Activated CD8-positive, alpha-beta T cell treated with anti-CD3 and anti-CD28 coated beads for 36 hours (primary cell): ENCODE measurements around the gene TLE4. TPM values are rescaled to one million over a fixed set of nuclear protein-coding genes. Genes with fewer than 3 reads are reported as not detected.

Experiments used
- ATAC-seq: fragments of 200-7000 bp; cut with Tn5 transposase; one replicate; pipeline ENCODE4 v1.10.0; 2021; ENCODE audit warnings: mild to moderate bottlenecking, moderate library complexity
- CTCF ChIA-PET: fragments of 350-600 bp; sonication (Branson Sonifier 250); formaldehyde crosslinking; loops from one replicate; lab custom pipeline; 2021; ENCODE audit warnings: antibody characterized with exemption; lab: Charles Lee
- POLR2A ChIA-PET: fragments of 350-600 bp; sonication (Branson Sonifier 250); formaldehyde crosslinking; loops from one replicate; lab custom pipeline; 2021; ENCODE audit warnings: antibody characterized with exemption; lab: Charles Lee
- DNase-seq: peaks from one replicate; pipeline ENCODE4 v3.0.0-alpha.2; 2020
- H3K27ac Mint-ChIP-seq: one replicate; pipeline ENCODE4 v1.8.0; 2021; ENCODE audit warnings: mild to moderate bottlenecking, mixed read lengths
- H3K27me3 Mint-ChIP-seq: one replicate; pipeline ENCODE4 v1.8.0; 2021; ENCODE audit warnings: mixed read lengths
- H3K36me3 Mint-ChIP-seq: one replicate; pipeline ENCODE4 v1.8.0; 2021; ENCODE audit warnings: low read depth, mixed read lengths
- H3K4me1 Mint-ChIP-seq: one replicate; pipeline ENCODE4 v1.8.0; 2021; ENCODE audit warnings: low read depth, mixed read lengths
- H3K4me3 Mint-ChIP-seq: one replicate; pipeline ENCODE4 v1.8.0; 2021; ENCODE audit warnings: mild to moderate bottlenecking, moderate library complexity, mixed read lengths
- H3K9me3 Mint-ChIP-seq: one replicate; pipeline ENCODE4 v1.8.0; 2021; ENCODE audit warnings: mixed read lengths
- intact Hi-C: fragments of 100-400 bp; cut with micrococcal nuclease; formaldehyde crosslinking; loops from one replicate; pipeline ENCODE4 v1.10.0; 2022
- total RNA-seq, 2 experiments: library from RNA; stranded (reverse); gene quantifications; one replicate each; pipeline ENCODE4 v1.2.3, GENCODE V29; 2021
- TF ChIP-seq, protein P1 (sequence below): fragments of 200-600 bp; IDR thresholded peaks from one replicate; pipeline ENCODE4 v1.8.0; 2022; ENCODE audit warnings: antibody characterized with exemption, mild to moderate bottlenecking

TLE4 gene
- total RNA-seq, 2 experiments from 2014 or later = 30.8 to 31.9 TPM

DNA sequence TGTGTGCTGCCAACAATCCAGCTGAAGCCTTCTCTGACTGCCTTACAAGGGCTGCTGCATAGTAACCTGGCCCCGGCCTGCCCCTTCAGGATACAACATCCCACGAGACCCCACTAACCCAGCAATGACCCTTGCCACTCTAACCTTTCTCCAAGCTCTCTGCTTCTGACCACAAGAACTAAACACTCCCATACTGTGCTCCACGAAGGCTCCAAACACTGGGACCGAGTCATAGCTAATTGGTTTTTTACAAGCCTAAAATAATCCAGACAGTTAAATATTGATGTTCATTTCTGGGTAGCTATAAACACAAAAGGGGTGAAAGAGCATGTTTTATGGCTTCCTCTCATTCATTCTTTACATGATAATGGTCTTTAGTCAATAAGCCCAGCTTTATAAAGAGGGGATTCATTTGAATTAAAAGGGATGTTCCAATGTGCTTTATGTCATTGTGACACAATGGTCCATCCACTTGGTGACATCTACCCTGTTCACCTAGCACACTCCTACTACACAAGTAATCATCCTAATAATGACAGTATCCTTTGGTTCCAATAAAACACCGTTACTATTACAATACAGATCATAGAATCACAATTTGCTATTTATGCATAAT, 16.2 kb upstream of the TLE4 start:
- ATAC-seq (no peak), DNase-seq (no peak)
- Mint-ChIP-seq H3K36me3 (no peaks in the 10 kb centered on the region), H3K4me3 (no peak overlapping the region), H3K27ac (no peak overlapping the region), H3K9me3 (peaks cover 2% of the 10 kb centered on the region), H3K4me1 (no peaks in the 10 kb centered on the region), H3K27me3 (no peaks in the 10 kb centered on the region)
- TF ChIP-seq, protein P1, sequence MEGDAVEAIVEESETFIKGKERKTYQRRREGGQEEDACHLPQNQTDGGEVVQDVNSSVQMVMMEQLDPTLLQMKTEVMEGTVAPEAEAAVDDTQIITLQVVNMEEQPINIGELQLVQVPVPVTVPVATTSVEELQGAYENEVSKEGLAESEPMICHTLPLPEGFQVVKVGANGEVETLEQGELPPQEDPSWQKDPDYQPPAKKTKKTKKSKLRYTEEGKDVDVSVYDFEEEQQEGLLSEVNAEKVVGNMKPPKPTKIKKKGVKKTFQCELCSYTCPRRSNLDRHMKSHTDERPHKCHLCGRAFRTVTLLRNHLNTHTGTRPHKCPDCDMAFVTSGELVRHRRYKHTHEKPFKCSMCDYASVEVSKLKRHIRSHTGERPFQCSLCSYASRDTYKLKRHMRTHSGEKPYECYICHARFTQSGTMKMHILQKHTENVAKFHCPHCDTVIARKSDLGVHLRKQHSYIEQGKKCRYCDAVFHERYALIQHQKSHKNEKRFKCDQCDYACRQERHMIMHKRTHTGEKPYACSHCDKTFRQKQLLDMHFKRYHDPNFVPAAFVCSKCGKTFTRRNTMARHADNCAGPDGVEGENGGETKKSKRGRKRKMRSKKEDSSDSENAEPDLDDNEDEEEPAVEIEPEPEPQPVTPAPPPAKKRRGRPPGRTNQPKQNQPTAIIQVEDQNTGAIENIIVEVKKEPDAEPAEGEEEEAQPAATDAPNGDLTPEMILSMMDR = no peak
- POLR2A ChIA-PET = interaction anchor here (0.6 kb wide), 1 partner anchor 290 kb away, joined by 3 read pairs; no protein-coding TSS in a partner anchor
- CTCF ChIA-PET = interaction anchor here (1.2 kb wide), 1 partner anchor 13 kb away, joined by 3 read pairs; no protein-coding TSS in a partner anchor
- intact Hi-C loops = no loop called here

DNA sequence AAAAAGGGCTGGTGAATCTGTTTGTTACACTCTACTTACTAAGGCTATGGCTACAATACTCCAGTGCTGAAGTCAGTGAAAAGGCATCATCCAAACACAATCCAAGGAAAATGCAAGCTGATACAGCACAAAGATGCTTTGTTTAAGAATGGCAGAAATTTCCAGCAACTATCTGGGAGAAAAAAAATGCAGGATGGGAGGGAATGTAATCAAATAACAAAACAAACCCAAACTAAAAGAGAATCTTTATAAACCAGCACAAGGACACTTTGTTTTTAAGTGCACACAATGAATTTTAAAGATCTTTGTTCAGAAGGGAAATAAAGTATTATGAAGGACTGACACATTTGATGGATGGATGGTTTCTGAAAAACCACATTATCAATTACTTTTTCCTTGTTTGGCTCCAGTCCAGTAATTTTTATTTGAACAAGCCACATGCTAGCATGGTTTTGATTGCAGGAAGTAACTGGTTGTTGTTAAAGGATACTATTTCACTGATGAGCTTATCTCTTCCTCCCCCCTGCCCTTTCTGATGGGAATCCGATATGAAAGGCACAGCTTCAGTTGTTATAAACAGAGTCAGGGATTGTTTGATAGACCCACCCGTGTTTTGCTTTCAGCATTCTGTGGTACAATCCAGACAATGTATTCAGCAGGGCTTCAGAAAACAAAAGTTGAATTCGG, 12.1 kb upstream of the TLE4 start:
- ATAC-seq = no peak
- Mint-ChIP-seq H3K27me3 (no peaks in the 10 kb centered on the region), H3K4me3 (no peak overlapping the region), H3K9me3 (no peaks in the 10 kb centered on the region), H3K27ac (no peak overlapping the region), H3K4me1 (peaks cover 3% of the 10 kb centered on the region), H3K36me3 (no peaks in the 10 kb centered on the region)
- DNase-seq = no peak
- POLR2A ChIA-PET = no interaction called here
- TF ChIP-seq, protein P1 = no peak
- CTCF ChIA-PET = interaction anchor here (2.2 kb wide), 1 partner anchor 8 kb away, joined by 6 read pairs; no protein-coding TSS in a partner anchor
- intact Hi-C loops = no loop called here

DNA sequence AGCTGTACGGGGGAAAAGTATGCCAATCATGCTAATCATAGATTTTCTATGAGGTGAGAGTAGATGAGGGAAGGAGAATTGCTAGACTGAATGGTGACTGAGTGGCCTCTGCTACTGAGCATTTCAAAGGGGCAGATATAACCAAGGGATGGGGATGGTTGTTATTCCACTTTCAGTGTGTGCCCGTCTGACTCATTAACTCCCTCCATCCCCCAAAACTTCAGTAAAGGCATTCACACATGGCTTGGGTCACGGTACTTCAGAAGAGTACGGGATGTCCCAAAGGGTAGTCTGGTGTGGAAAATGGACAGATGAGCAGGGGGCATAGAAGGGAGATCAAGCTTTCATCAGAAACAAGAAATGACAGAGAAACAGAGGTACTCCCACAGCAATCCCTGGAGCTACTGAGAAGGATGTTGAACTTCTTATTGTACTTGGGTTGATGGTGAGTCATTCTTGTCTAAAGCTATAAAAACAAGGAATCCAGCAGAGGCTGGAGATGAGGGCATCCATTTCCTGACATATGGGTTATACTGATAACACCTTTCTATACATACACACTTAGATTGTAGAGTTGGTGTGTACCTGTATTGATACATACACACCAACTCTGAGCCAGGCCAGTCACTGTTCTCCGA, 8.9 kb upstream of the TLE4 start:
- Mint-ChIP-seq H3K27ac (no peak overlapping the region), H3K36me3 (no peaks in the 10 kb centered on the region), H3K4me3 (no peak overlapping the region), H3K4me1 (peaks cover 13% of the 10 kb centered on the region), H3K27me3 (peaks cover 4% of the 10 kb centered on the region), H3K9me3 (no peaks in the 10 kb centered on the region)
- DNase-seq = no peak
- ATAC-seq = no peak
- TF ChIP-seq, protein P1 = no peak
- CTCF ChIA-PET = interaction anchor here (1.0 kb wide), 1 partner anchor 271 kb away, joined by 3 read pairs; no protein-coding TSS in a partner anchor
- POLR2A ChIA-PET = no interaction called here
- intact Hi-C loops = no loop called here

DNA sequence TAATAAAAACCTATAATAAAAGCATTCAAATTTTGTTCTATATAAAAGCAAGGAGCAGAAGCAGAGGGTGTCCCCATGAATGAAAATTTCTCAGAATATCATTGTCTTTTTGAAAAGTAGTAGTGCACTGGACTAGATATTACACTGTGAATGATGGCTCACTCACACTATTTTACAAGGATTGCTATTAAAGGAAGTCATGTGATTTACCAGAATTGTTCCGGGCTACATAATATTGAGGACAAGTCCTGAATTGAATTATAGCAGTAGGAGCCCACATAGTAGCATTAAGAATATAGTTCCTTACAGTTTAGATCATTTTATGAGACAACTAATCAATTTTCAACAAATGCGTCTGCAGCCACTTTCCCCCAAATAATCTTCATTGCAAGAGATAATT, 7.7 kb upstream of the TLE4 start:
- Mint-ChIP-seq H3K27ac (no peak overlapping the region), H3K9me3 (no peaks in the 10 kb centered on the region), H3K4me3 (no peak overlapping the region), H3K36me3 (no peaks in the 10 kb centered on the region), H3K27me3 (peaks cover 4% of the 10 kb centered on the region), H3K4me1 (peaks cover 13% of the 10 kb centered on the region)
- POLR2A ChIA-PET = no interaction called here
- ATAC-seq (no peak), DNase-seq (no peak)
- intact Hi-C loops = no loop called here
- TF ChIP-seq, protein P1 = no peak
- CTCF ChIA-PET = no interaction called here

DNA sequence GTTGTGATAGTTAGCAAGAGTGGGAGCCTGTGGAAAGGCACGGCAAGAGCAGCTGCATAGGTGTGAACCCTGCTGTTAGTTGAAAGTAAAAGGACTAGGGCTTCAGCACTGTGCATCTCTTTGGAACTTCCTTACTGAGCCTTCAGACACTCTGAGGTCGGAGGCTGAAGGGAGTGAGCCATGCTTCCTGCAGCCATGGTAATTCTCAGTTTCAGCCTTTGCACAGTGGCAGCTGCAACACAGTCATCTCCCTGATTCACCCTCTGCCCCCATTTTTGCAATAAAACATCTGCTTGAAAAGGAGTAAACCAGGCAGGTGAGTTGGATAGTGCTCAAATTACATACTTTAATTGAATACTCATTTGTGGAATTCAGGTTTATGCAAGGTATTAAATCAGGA, 6.5 kb upstream of the TLE4 start:
- DNase-seq (peak; percentile 69), ATAC-seq (peak; percentile 96)
- Mint-ChIP-seq H3K4me3 (no peak overlapping the region), H3K27me3 (peaks cover 4% of the 10 kb centered on the region), H3K4me1 (peaks cover 18% of the 10 kb centered on the region), H3K9me3 (no peaks in the 10 kb centered on the region), H3K27ac (no peak overlapping the region), H3K36me3 (no peaks in the 10 kb centered on the region)
- CTCF ChIA-PET = no interaction called here
- TF ChIP-seq, protein P1 = no peak
- intact Hi-C loops = no loop called here
- POLR2A ChIA-PET = no interaction called here
